ENCODE measurements around the gene FRAS1.

GRCh38 chr4:78441756-78442155 lies 384.6 kb downstream of the FRAS1 start:
- TF ChIP-seq POLR2A (IDR thresholded peaks at IDR 0.05) = no peak
- TF ChIP-seq CTCF (IDR thresholded peaks at IDR 0.05) = no peak

All from uterus (tissue), 2 donors.